Smooth muscle cell (in vitro differentiated cells): ENCODE results near the gene FOXRED1. TPM values are rescaled to one million over a fixed set of nuclear protein-coding genes. Genes with fewer than 3 reads are reported as not detected.
"Not testable (repeated sequence)": the region's sequence is repeated elsewhere in the genome, so short reads cannot be mapped to it uniquely, and the experiment has no call there.

Source experiments
- DNase-seq: peaks from one replicate; lab custom pipeline; 2025; ENCODE audit not compliant: unreplicated experiment; lab: John Stamatoyannopoulos, UW
- H2AFZ ChIP-seq: fragments of 200-600 bp; sonication (generic); 2 replicates; pipeline ENCODE4 v1.6.0; 2016; ENCODE audit warnings: antibody characterized with exemption, low read depth, mild to moderate bottlenecking
- H3F3A ChIP-seq: fragments of 200-600 bp; sonication (generic); 2 replicates; pipeline ENCODE4 v1.6.0; 2017; ENCODE audit warnings: antibody characterized with exemption, low read depth
- H3K27ac ChIP-seq: fragments of 200-600 bp; sonication (generic); 2 replicates; pipeline ENCODE4 v1.5.1; 2016; ENCODE audit warnings: low read depth, mild to moderate bottlenecking
- H3K27me3 ChIP-seq: fragments of 200-600 bp; sonication (generic); 2 replicates; pipeline ENCODE4 v1.6.1; 2016; ENCODE audit warnings: low read depth, mild to moderate bottlenecking
- H3K36me3 ChIP-seq: fragments of 200-600 bp; sonication (generic); 2 replicates; pipeline ENCODE4 v1.5.1; 2016; ENCODE audit warnings: low read depth
- H3K4me1 ChIP-seq: fragments of 200-600 bp; sonication (generic); 2 replicates; pipeline ENCODE4 v1.5.1; 2016; ENCODE audit warnings: low read depth
- H3K4me2 ChIP-seq: fragments of 200-600 bp; sonication (generic); 2 replicates; pipeline ENCODE4 v1.6.0; 2016; ENCODE audit warnings: mild to moderate bottlenecking
- H3K4me3 ChIP-seq: fragments of 200-600 bp; sonication (generic); 2 replicates; pipeline ENCODE4 v1.5.1; 2016; ENCODE audit warnings: mild to moderate bottlenecking
- H3K79me2 ChIP-seq: fragments of 200-600 bp; sonication (generic); 2 replicates; pipeline ENCODE4 v1.6.0; 2016; ENCODE audit warnings: low read depth, mild to moderate bottlenecking
- H3K9ac ChIP-seq: fragments of 200-600 bp; sonication (generic); 2 replicates; pipeline ENCODE4 v1.6.0; 2016; ENCODE audit warnings: low read depth
- H3K9me3 ChIP-seq: fragments of 200-600 bp; sonication (generic); replicated peaks from 2 replicates; pipeline ENCODE4 v1.5.1; 2016; ENCODE audit warnings: low read depth
- H4K20me1 ChIP-seq: fragments of 200-600 bp; sonication (generic); 2 replicates; pipeline ENCODE4 v1.6.0; 2016; ENCODE audit warnings: low read depth
- WGBS: methylation state at CpG from one replicate; pipeline ENCODE4 v1.1.7; 2016; ENCODE audit warnings: low lambda C conversion rate; 5-methylcytosine and 5-hydroxymethylcytosine counted together
- polyA plus RNA-seq: library from polyadenylated mRNA; unstranded; fragments of >200 nt; fragmentation: Nextera tagmentation; extraction: Ambion mirVana; gene quantifications from 2 replicates; pipeline ENCODE4 v1.2.1, GENCODE V29; 2016
- total RNA-seq: library from RNA; depleted of rRNA; stranded (reverse); fragments of >200 nt; gene quantifications from 2 replicates; pipeline ENCODE4 v1.2.3, GENCODE V29; 2014
- TF ChIP-seq, protein P1 (sequence below): fragments of 200-600 bp; sonication (generic); IDR thresholded peaks from 2 replicates; pipeline ENCODE4 v1.5.1; 2017; ENCODE audit warnings: borderline replicate concordance, mild to moderate bottlenecking, antibody characterized with exemption; ENCODE audit not compliant: insufficient read depth, poor library complexity, severe bottlenecking

Gene FOXRED1
- total and polyA plus RNA-seq, 2 experiments from 2014 or later: 8.1 to 22.1 TPM

DNA sequence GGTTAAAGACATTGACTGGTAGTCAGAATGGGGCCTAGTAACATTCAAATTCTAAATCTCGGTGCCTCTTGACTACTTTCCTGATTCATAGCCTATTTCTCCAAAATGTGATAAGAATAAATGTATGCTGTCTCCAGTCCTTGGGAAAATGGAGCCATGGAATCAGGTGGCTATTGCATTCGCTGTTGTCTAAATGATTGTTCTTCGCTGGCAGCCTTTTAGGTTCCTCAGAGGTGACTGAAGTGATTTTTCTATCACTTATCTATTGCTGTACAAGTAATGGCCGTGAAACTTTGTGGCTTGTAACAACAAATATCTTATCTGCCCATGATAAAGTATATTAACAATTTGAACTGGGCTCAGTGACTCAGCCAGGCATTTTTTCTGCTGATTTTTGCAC is 15.7 kb upstream of the FOXRED1 start:
- Histone ChIP-seq H3K4me2 (no peak overlapping the region), H3K4me1 (no peaks in the 10 kb centered on the region), H4K20me1 (peaks cover 4% of the 10 kb centered on the region), H3K9ac (no peak overlapping the region), H3K36me3 (no peaks in the 10 kb centered on the region), H3F3A (peaks cover 3% of the 10 kb centered on the region), H3K9me3 (no peaks in the 10 kb centered on the region), H3K79me2 (no peaks in the 10 kb centered on the region), H3K27me3 (no peaks in the 10 kb centered on the region), H3K4me3 (no peak overlapping the region), H3K27ac (no peak overlapping the region), H2AFZ (no peak overlapping the region)
- WGBS: 88% methylated on average over 4 of the region's 4 CpGs
- no peak for DNase-seq
- TF ChIP-seq, protein P1, sequence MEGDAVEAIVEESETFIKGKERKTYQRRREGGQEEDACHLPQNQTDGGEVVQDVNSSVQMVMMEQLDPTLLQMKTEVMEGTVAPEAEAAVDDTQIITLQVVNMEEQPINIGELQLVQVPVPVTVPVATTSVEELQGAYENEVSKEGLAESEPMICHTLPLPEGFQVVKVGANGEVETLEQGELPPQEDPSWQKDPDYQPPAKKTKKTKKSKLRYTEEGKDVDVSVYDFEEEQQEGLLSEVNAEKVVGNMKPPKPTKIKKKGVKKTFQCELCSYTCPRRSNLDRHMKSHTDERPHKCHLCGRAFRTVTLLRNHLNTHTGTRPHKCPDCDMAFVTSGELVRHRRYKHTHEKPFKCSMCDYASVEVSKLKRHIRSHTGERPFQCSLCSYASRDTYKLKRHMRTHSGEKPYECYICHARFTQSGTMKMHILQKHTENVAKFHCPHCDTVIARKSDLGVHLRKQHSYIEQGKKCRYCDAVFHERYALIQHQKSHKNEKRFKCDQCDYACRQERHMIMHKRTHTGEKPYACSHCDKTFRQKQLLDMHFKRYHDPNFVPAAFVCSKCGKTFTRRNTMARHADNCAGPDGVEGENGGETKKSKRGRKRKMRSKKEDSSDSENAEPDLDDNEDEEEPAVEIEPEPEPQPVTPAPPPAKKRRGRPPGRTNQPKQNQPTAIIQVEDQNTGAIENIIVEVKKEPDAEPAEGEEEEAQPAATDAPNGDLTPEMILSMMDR: no peak

DNA sequence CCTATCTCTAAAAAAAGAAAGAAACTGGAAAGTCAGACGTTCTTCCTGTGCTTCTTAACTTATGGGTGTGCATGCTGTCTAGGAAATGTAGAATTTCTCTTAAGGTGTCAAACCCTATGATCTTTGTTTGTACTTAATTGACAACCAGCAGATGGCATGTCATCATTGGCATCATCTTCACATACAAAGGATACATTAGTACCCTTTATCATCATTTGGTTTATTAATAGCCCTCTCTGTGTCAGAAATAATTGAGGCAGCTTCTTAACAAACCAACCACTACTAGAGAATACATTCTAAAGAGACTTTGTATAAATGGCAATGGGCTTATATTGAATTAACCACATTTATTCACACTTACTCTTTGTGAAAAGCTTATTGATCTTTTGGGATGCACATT is 14.1 kb upstream of the FOXRED1 start:
- Histone ChIP-seq H2AFZ (no peak overlapping the region), H3K27ac (no peak overlapping the region), H3K27me3 (no peaks in the 10 kb centered on the region), H3K4me1 (no peaks in the 10 kb centered on the region), H3F3A (peaks cover 10% of the 10 kb centered on the region), H3K36me3 (no peaks in the 10 kb centered on the region), H4K20me1 (peaks cover 7% of the 10 kb centered on the region), H3K4me2 (no peak overlapping the region), H3K4me3 (no peak overlapping the region), H3K9ac (no peak overlapping the region), H3K79me2 (no peaks in the 10 kb centered on the region), H3K9me3 (no peaks in the 10 kb centered on the region)
- TF ChIP-seq, protein P1: no peak
- DNase-seq: no peak
- WGBS: 93% methylated on average over 1 of the region's 1 CpG

DNA sequence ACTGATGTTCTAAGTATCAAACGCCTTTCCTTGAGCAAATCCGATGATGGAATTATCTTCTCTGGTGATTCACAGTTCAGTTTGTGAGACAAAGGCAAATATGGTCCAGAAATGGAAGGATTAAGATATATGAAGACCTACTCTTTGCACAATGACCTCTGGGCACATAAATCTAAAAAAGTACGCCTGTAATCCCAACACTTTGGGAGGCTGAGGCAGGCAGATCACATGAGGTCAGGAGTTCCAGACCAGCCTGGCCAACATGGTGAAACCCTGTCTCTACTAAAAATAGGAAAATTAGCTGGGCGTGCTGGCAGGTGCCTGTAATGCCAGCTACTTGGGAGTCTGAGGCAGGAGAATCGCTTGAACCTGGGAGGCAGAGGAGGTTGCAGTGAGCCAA is 13.4 kb upstream of the FOXRED1 start:
- not testable (repeated sequence) for H3K9ac ChIP-seq, H3K4me3 ChIP-seq, H2AFZ ChIP-seq, H3K36me3 ChIP-seq, H3K79me2 ChIP-seq, H4K20me1 ChIP-seq, DNase-seq, H3K4me2 ChIP-seq, H3K27ac ChIP-seq, H3K4me1 ChIP-seq, H3K9me3 ChIP-seq, H3K27me3 ChIP-seq
- 98% methylated on average over 5 of the region's 5 CpGs for WGBS
- H3F3A ChIP-seq: peaks cover 10% of the 10 kb centered on the region

DNA sequence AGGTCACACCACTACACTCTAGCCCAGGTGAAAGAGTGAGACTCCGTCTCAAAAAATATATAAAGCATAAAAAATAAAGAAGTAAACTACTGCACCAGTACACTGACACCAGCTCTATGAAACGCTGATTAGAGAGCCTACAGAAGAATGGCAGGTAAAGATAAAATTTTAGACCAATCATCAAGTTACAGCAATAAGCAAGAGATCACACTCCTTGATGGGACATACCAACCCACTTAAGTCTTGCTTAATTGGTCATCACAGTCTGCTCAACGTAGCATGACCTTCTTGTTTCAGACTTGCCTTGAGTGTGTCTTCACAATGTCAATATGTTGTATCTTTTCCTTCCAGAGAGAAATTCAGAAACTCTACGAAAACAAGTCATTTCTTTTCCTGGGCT is 12.7 kb upstream of the FOXRED1 start:
- Histone ChIP-seq H3K9ac (no peak overlapping the region), H3K36me3 (no peaks in the 10 kb centered on the region), H3F3A (peaks cover 10% of the 10 kb centered on the region), H2AFZ (no peak overlapping the region), H3K9me3 (no peaks in the 10 kb centered on the region), H4K20me1 (peaks cover 7% of the 10 kb centered on the region), H3K4me3 (no peak overlapping the region), H3K79me2 (no peaks in the 10 kb centered on the region), H3K4me2 (no peak overlapping the region), H3K4me1 (no peaks in the 10 kb centered on the region), H3K27me3 (no peaks in the 10 kb centered on the region), H3K27ac (no peak overlapping the region)
- no peak for DNase-seq
- TF ChIP-seq, protein P1: no peak
- WGBS: 98% methylated on average over 4 of the region's 4 CpGs
